HepG2 (cell line): ENCODE data around the gene LSM3. TPM values are rescaled to one million over a fixed set of nuclear protein-coding genes. Genes with fewer than 3 reads are reported as not detected.
A peak's percentile ranks its signal among the peaks of the same experiment; 100 is the strongest.

Experiments used
- ESRRA ChIP-seq: sonication (generic); formaldehyde crosslinking; IDR thresholded peaks from 2 replicates; pipeline ENCODE4 v1.5.1; 2020; ENCODE audit warnings: mild to moderate bottlenecking, low read depth, missing genetic modification reagents
- GABPB1 ChIP-seq: IDR thresholded peaks from 2 replicates; pipeline ENCODE4 v1.6.1; 2016; ENCODE audit warnings: mild to moderate bottlenecking, missing genetic modification reagents, moderate library complexity, missing compliant biosample characterization
- GMEB1 ChIP-seq: sonication (generic); formaldehyde crosslinking; IDR thresholded peaks from 2 replicates; pipeline ENCODE4 v1.5.1; 2020; ENCODE audit warnings: missing genetic modification reagents, mild to moderate bottlenecking, borderline replicate concordance
- JUNB ChIP-seq: sonication (generic); formaldehyde crosslinking; IDR thresholded peaks from 2 replicates; pipeline ENCODE4 v1.8.0; 2022; ENCODE audit warnings: missing genetic modification reagents, mild to moderate bottlenecking, borderline replicate concordance
- KDM4B ChIP-seq: sonication (generic); formaldehyde crosslinking; IDR thresholded peaks from 2 replicates; pipeline ENCODE4 v1.4.0; 2020; ENCODE audit warnings: missing genetic modification reagents
- RXRA ChIP-seq: sonication (generic); formaldehyde crosslinking; IDR thresholded peaks from 2 replicates; pipeline ENCODE4 v1.5.1; 2020; ENCODE audit warnings: missing genetic modification reagents
- THAP8 ChIP-seq: sonication (generic); formaldehyde crosslinking; IDR thresholded peaks from 2 replicates; pipeline ENCODE4 v1.5.1; 2020; ENCODE audit warnings: missing genetic modification reagents, mild to moderate bottlenecking, borderline replicate concordance
- ZFP91 ChIP-seq: sonication (generic); formaldehyde crosslinking; IDR thresholded peaks from 2 replicates; pipeline ENCODE4 v1.9.0; 2022; ENCODE audit warnings: missing genetic modification reagents, mild to moderate bottlenecking, borderline replicate concordance
- ZKSCAN1 ChIP-seq: fragments of 150-350 bp; IDR thresholded peaks from 2 replicates; pipeline ENCODE4 v1.6.1; 2014; ENCODE audit warnings: low read length
- ZNF142 ChIP-seq: sonication (generic); formaldehyde crosslinking; IDR thresholded peaks from 2 replicates; pipeline ENCODE4 v1.4.0; 2020; ENCODE audit warnings: missing genetic modification reagents
- ZNF326 ChIP-seq: sonication (generic); formaldehyde crosslinking; IDR thresholded peaks from 2 replicates; pipeline ENCODE4 v1.4.0; 2020; ENCODE audit warnings: missing genetic modification reagents, borderline replicate concordance
- ZNF441 ChIP-seq: sonication (generic); formaldehyde crosslinking; IDR thresholded peaks from 2 replicates; pipeline ENCODE4 v1.7.0; 2021; ENCODE audit warnings: missing genetic modification reagents, borderline replicate concordance
- ZNF605 ChIP-seq: sonication (generic); formaldehyde crosslinking; IDR thresholded peaks from 2 replicates; pipeline ENCODE4 v1.8.0; 2022; ENCODE audit warnings: mild to moderate bottlenecking, missing genetic modification reagents
- ZNF660 ChIP-seq: sonication (generic); formaldehyde crosslinking; IDR thresholded peaks from 2 replicates; pipeline ENCODE4 v1.5.1; 2020; ENCODE audit warnings: mild to moderate bottlenecking, low read depth, missing genetic modification reagents, borderline replicate concordance
- ZSCAN5A ChIP-seq: sonication (generic); formaldehyde crosslinking; IDR thresholded peaks from 2 replicates; pipeline ENCODE4 v1.8.0; 2022; ENCODE audit warnings: mild to moderate bottlenecking, missing genetic modification reagents, borderline replicate concordance
- polyA plus RNA-seq, 8 experiments: library from polyadenylated mRNA; depleted of rRNA in 3 of 8; stranded (reverse) in 7 of 8; unstranded in 1 of 8; fragments of >200 nt; fragmentation: Illumina TruSeq in 4 of 8; extraction: Trizol in 4 of 8; gene quantifications; 2 replicates each; pipeline versions ENCODE4 v1.2.1 to v1.2.3, GENCODE V29; 2011 to 2016; ENCODE audit warnings: low read depth in 4 of 8, missing spikeins in 1 of 8, mixed read lengths in 1 of 8; ENCODE audit not compliant: insufficient read depth in 1 of 8
- total RNA-seq, 5 experiments: library from RNA; depleted of rRNA; stranded (reverse); fragments of >200 nt; fragmentation: Illumina TruSeq; extraction: Trizol; gene quantifications; 2 replicates each; pipeline ENCODE4 v1.2.3, GENCODE V29; 2016; ENCODE audit warnings: low read depth in 1 of 5

Gene LSM3
- total and polyA plus RNA-seq, 2 of the 13 experiments (the other 11 are each of a cell fraction or from before 2014, with no cell fraction given), result 5.1 to 19.4 TPM

GRCh38 chr3:14202874-14203520 lies 24.4 kb downstream of the LSM3 start (continued):
- TF ChIP-seq ZFP91 (CRISPR knock-in tag) (peak; percentile 39; the same call in 1 of the 2 replicates), ZNF660 (CRISPR knock-in tag) (no peak), ZKSCAN1 (no peak), THAP8 (CRISPR knock-in tag) (0 out of 2 replicates have a peak, but pooled peaks have one; percentile 16), ZNF142 (no peak), ESRRA (CRISPR knock-in tag) (no peak), ZNF326 (no peak), ZSCAN5A (CRISPR knock-in tag) (no peak), GABPB1 (CRISPR knock-in tag) (0 out of 2 replicates have a peak, but pooled peaks have one; percentile 9), JUNB (no peak), ZNF605 (CRISPR knock-in tag) (no peak), GMEB1 (CRISPR knock-in tag) (no peak), RXRA (CRISPR knock-in tag) (no peak), ZNF441 (CRISPR knock-in tag) (no peak), KDM4B (CRISPR knock-in tag) (no peak)
